ENCODE results near the gene GALNT9. TPM values are rescaled to one million over a fixed set of nuclear protein-coding genes. Genes with fewer than 3 reads are reported as not detected.

Gene GALNT9
- total RNA-seq, 1 experiment from 2014 or later = 0.54 TPM

GRCh38 chr12:132290203-132290540 is 39.2 kb downstream of the GALNT9 start:
- Mint-ChIP-seq H3K4me3 (ENCODE audit: low read depth, unreplicated experiment) (no peak overlapping the region), H3K27me3 (ENCODE audit: unreplicated experiment) (no peaks in the 10 kb centered on the region), H3K4me1 (ENCODE audit: low read depth, unreplicated experiment) (peaks cover 29% of the 10 kb centered on the region), H3K9me3 (ENCODE audit: low read depth, unreplicated experiment) (peaks cover 3% of the 10 kb centered on the region), H3K27ac (ENCODE audit: unreplicated experiment) (no peak overlapping the region), H3K36me3 (ENCODE audit: insufficient read depth, unreplicated experiment) (peaks cover 26% of the 10 kb centered on the region)
- intact Hi-C loops (cut with micrococcal nuclease; ENCODE audit: unreplicated experiment) = no loop called here
- no TSS peak for BruUV-seq (replicated peaks)
- CTCF ChIA-PET = no interaction called here
- no peak for DNase-seq
- TF ChIP-seq CTCF (IDR thresholded peaks at IDR 0.05; ENCODE audit: unreplicated experiment) = no peak

GRCh38 chr12:132289356-132290202 is 39.8 kb downstream of the GALNT9 start:
- peaks cover 34% of the 10 kb centered on the region for H3K4me1 Mint-ChIP-seq (ENCODE audit: low read depth, unreplicated experiment)
- peaks cover 3% of the 10 kb centered on the region for H3K9me3 Mint-ChIP-seq (ENCODE audit: low read depth, unreplicated experiment)
- no peak for DNase-seq
- no peak overlapping the region for H3K27ac Mint-ChIP-seq (ENCODE audit: unreplicated experiment)
- no peak for TF ChIP-seq CTCF (IDR thresholded peaks at IDR 0.05; ENCODE audit: unreplicated experiment)
- H3K36me3 Mint-ChIP-seq (ENCODE audit: insufficient read depth, unreplicated experiment) = peaks cover 32% of the 10 kb centered on the region
- H3K4me3 Mint-ChIP-seq (ENCODE audit: low read depth, unreplicated experiment) = no peak overlapping the region
- H3K27me3 Mint-ChIP-seq (ENCODE audit: unreplicated experiment) = no peaks in the 10 kb centered on the region
- intact Hi-C loops (cut with micrococcal nuclease; ENCODE audit: unreplicated experiment) = no loop called here
- BruUV-seq (replicated peaks) = no TSS peak
- CTCF ChIA-PET = no interaction called here

- TF ChIP-seq CTCF (IDR thresholded peaks at IDR 0.05; ENCODE audit: unreplicated experiment) = no peak
- intact Hi-C loops (cut with micrococcal nuclease; ENCODE audit: unreplicated experiment) = no loop called here
- no peak for DNase-seq
- Mint-ChIP-seq H3K4me1 (ENCODE audit: low read depth, unreplicated experiment) (peaks cover 44% of the 10 kb centered on the region), H3K27ac (ENCODE audit: unreplicated experiment) (no peak overlapping the region), H3K36me3 (ENCODE audit: insufficient read depth, unreplicated experiment) (peaks cover 40% of the 10 kb centered on the region), H3K9me3 (ENCODE audit: low read depth, unreplicated experiment) (peaks cover 3% of the 10 kb centered on the region), H3K4me3 (ENCODE audit: low read depth, unreplicated experiment) (no peak overlapping the region), H3K27me3 (ENCODE audit: unreplicated experiment) (no peaks in the 10 kb centered on the region)
- BruUV-seq (replicated peaks) = no TSS peak
- CTCF ChIA-PET = no interaction called here
Observed at GRCh38 chr12:132288516-132289215, 40.7 kb downstream of the GALNT9 start.

GRCh38 chr12:132287391-132288238 is 41.8 kb downstream of the GALNT9 start:
- intact Hi-C loops (cut with micrococcal nuclease; ENCODE audit: unreplicated experiment) = no loop called here
- TF ChIP-seq CTCF (IDR thresholded peaks at IDR 0.05; ENCODE audit: unreplicated experiment) = no peak
- Mint-ChIP-seq H3K36me3 (ENCODE audit: insufficient read depth, unreplicated experiment) (peaks cover 40% of the 10 kb centered on the region), H3K4me3 (ENCODE audit: low read depth, unreplicated experiment) (no peak overlapping the region), H3K4me1 (ENCODE audit: low read depth, unreplicated experiment) (peaks cover 54% of the 10 kb centered on the region), H3K27me3 (ENCODE audit: unreplicated experiment) (no peaks in the 10 kb centered on the region), H3K27ac (ENCODE audit: unreplicated experiment) (peak overlapping the region; percentile 90), H3K9me3 (ENCODE audit: low read depth, unreplicated experiment) (peaks cover 3% of the 10 kb centered on the region)
- TSS peak; percentile 69 for BruUV-seq (replicated peaks)
- DNase-seq = no peak
- CTCF ChIA-PET = no interaction called here

Measured in Calu3 (cell line).